AG04449 (cell line): ENCODE measurements around the gene HSBP1.

Source experiments
- CTCF ChIA-PET: fragments of 350-600 bp; formaldehyde crosslinking; extraction: SDS; loops from one replicate; lab custom pipeline; 2021; ENCODE audit warnings: antibody characterized with exemption; lab: Yijun Ruan, JAX
- POLR2A ChIA-PET: fragments of 400-600, 350-600 bp; formaldehyde crosslinking; extraction: SDS; loops from one replicate; lab custom pipeline; 2020; ENCODE audit warnings: antibody characterized with exemption, inconsistent platforms; lab: Yijun Ruan, JAX
- DNase-seq: peaks from one replicate; pipeline ENCODE4 v3.0.0-alpha.2; 2010; ENCODE audit warnings: low read depth, low spot score
- H3K4me3 ChIP-seq: 2 replicates; pipeline ENCODE4 v1.5.1; 2011; ENCODE audit warnings: low read depth, mild to moderate bottlenecking, control low read depth, low read length
- CTCF ChIP-seq: IDR thresholded peaks from one replicate; pipeline ENCODE4 v1.5.1; 2011; ENCODE audit warnings: mild to moderate bottlenecking, moderate library complexity, low read length, control low read depth, inconsistent platforms; ENCODE audit not compliant: insufficient read depth; ENCODE audit errors: missing control alignments

HSBP1 gene

GRCh38 chr16:83847371-83848225 is 39.8 kb downstream of the HSBP1 start:
- POLR2A ChIA-PET = no interaction called here
- DNase-seq = no peak
- H3K4me3 ChIP-seq = no peak overlapping the region
- CTCF ChIA-PET = no interaction called here
- TF ChIP-seq CTCF = no peak

GRCh38 chr16:83849421-83849820 is 41.6 kb downstream of the HSBP1 start:
- POLR2A ChIA-PET = no interaction called here
- H3K4me3 ChIP-seq = no peak overlapping the region
- no peak for TF ChIP-seq CTCF
- CTCF ChIA-PET = interaction anchor here (1.2 kb wide), 1 partner anchor 23 kb away, joined by 5 read pairs; no protein-coding TSS in a partner anchor
- DNase-seq = no peak

- H3K4me3 ChIP-seq = no peak overlapping the region
- CTCF ChIA-PET = interaction anchor here (1.6 kb wide), 1 partner anchor 24 kb away, joined by 5 read pairs; no protein-coding TSS in a partner anchor
- TF ChIP-seq CTCF = no peak
- no peak for DNase-seq
- POLR2A ChIA-PET = no interaction called here
Measured at GRCh38 chr16:83850947-83851346, 43.2 kb downstream of the HSBP1 start.

- POLR2A ChIA-PET = no interaction called here
- CTCF ChIA-PET = interaction anchor here (1.6 kb wide), 1 partner anchor 25 kb away, joined by 5 read pairs; no protein-coding TSS in a partner anchor
- no peak overlapping the region for H3K4me3 ChIP-seq
- no peak for TF ChIP-seq CTCF
- DNase-seq = no peak
Measured at GRCh38 chr16:83851473-83851872, 43.7 kb downstream of the HSBP1 start.

- no peak for TF ChIP-seq CTCF
- POLR2A ChIA-PET = no interaction called here
- CTCF ChIA-PET = interaction anchor here (1.1 kb wide), 1 partner anchor 25 kb away, joined by 3 read pairs; no protein-coding TSS in a partner anchor
Measured at GRCh38 chr16:83852774-83853173, 45.0 kb downstream of the HSBP1 start.

GRCh38 chr16:83853834-83854233 is 46.1 kb downstream of the HSBP1 start:
- no peak overlapping the region for H3K4me3 ChIP-seq
- no peak for DNase-seq
- CTCF ChIA-PET = no interaction called here
- no peak for TF ChIP-seq CTCF
- POLR2A ChIA-PET = no interaction called here

More at GRCh38 chr16:83852774-83853173, 45.0 kb downstream of the HSBP1 start:
- no peak overlapping the region for H3K4me3 ChIP-seq
- DNase-seq = no peak
